ENCODE data around the gene CBS.

The CBS gene

GRCh38 chr21:43024439-43025136 lies 51.0 kb downstream of the CBS start:
- no peak overlapping the region for H2AFZ ChIP-seq (ENCODE audit: insufficient read depth, low read length, poor library complexity)
- no CpG with 5 or more reads among the region's 17 CpGs for WGBS (ENCODE audit: extremely low coverage, insufficient coverage, insufficient read length)
- H3K4me2 ChIP-seq (ENCODE audit: low read length) = no peak overlapping the region

DNA sequence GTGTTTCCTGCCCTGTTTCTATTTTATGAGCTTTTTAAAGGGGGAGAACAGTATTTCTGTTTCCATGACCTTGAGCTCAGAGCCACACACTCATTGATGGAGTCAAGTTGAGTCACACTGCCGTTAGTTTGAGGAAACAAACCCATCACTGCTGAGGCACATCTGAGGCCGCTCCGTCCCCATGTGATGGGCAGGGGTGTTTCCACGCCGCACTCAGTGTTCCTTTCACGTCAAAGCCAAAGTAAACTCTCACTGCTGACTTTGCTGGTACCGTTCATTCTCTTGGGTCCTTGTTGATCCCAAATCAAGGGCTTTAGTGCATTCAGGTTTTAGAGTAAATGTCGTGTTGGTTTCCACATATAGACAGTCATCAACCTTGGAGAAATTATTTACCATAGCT lies 52.5 kb downstream of the CBS start:
- no peak overlapping the region for H2AK5ac ChIP-seq (ENCODE audit: low read length)
- H3K79me2 ChIP-seq (ENCODE audit: control insufficient read depth, insufficient read depth, low read length, poor library complexity) = no peaks in the 10 kb centered on the region
- no peak overlapping the region for H2AFZ ChIP-seq (ENCODE audit: insufficient read depth, low read length, poor library complexity)
- no peak overlapping the region for H3K14ac ChIP-seq (ENCODE audit: low read length)
- no peaks in the 10 kb centered on the region for H3K79me1 ChIP-seq (ENCODE audit: low read length)
- no peak overlapping the region for H3K4me2 ChIP-seq (ENCODE audit: low read length)
- H3K36me3 ChIP-seq (ENCODE audit: control insufficient read depth in 1 of 2, insufficient read depth in 2 of 2, low read length in 2 of 2) = peaks cover 49 to 64% of the 10 kb centered on the region in 2 experiments
- no peak overlapping the region for H4K8ac ChIP-seq (ENCODE audit: low read depth, low read length)
- H3K27ac ChIP-seq (ENCODE audit: low read depth, low read length) = no peak overlapping the region
- H2BK12ac ChIP-seq (ENCODE audit: low read length) = no peak overlapping the region
- H4K12ac ChIP-seq (ENCODE audit: low read depth, low read length) = no peak overlapping the region
- no peak overlapping the region for H3K23ac ChIP-seq (ENCODE audit: low read length)
- no peak overlapping the region for H2BK5ac ChIP-seq (ENCODE audit: low read depth, low read length, poor library complexity)
- WGBS (ENCODE audit: extremely low coverage, insufficient coverage, insufficient read length) = no CpG with 5 or more reads among the region's 8 CpGs
- peaks cover 4% of the 10 kb centered on the region in 2 experiments for H3K4me1 ChIP-seq (ENCODE audit: control insufficient read depth in 1 of 2, insufficient read depth in 2 of 2, low read length in 2 of 2)
- no peak overlapping the region for H4K91ac ChIP-seq (ENCODE audit: low read depth, low read length)
- no peaks in the 10 kb centered on the region for H3K9me3 ChIP-seq (ENCODE audit: insufficient read depth, low read depth, low read length)
- H3K18ac ChIP-seq (ENCODE audit: low read length) = no peak overlapping the region
- no peak for DNase-seq
- no peak overlapping the region for H3K4me3 ChIP-seq (ENCODE audit: low read depth, low read length)
- no peaks in the 10 kb centered on the region for H3K27me3 ChIP-seq (ENCODE audit: insufficient read depth, low read length)
- H3K9ac ChIP-seq (ENCODE audit: low read length) = no peak overlapping the region
- no peak overlapping the region for H2BK120ac ChIP-seq (ENCODE audit: insufficient read depth, low read length, poor library complexity)
- H3K4ac ChIP-seq (ENCODE audit: low read depth, low read length) = no peak overlapping the region

More at GRCh38 chr21:43024439-43025136, 51.0 kb downstream of the CBS start:
- H2BK120ac ChIP-seq (ENCODE audit: insufficient read depth, low read length, poor library complexity) = no peak overlapping the region
- no peak overlapping the region for H4K91ac ChIP-seq (ENCODE audit: low read depth, low read length)
- H3K9me3 ChIP-seq (ENCODE audit: insufficient read depth, low read depth, low read length) = no peaks in the 10 kb centered on the region
- no peak for DNase-seq
- no peak overlapping the region for H3K14ac ChIP-seq (ENCODE audit: low read length)
- H3K9ac ChIP-seq (ENCODE audit: low read length) = no peak overlapping the region
- H4K12ac ChIP-seq (ENCODE audit: low read depth, low read length) = no peak overlapping the region
- no peak overlapping the region for H2AK5ac ChIP-seq (ENCODE audit: low read length)
- H3K23ac ChIP-seq (ENCODE audit: low read length) = no peak overlapping the region
- no peaks in the 10 kb centered on the region for H3K79me2 ChIP-seq (ENCODE audit: control insufficient read depth, insufficient read depth, low read length, poor library complexity)
- H2BK5ac ChIP-seq (ENCODE audit: low read depth, low read length, poor library complexity) = no peak overlapping the region
- no peak overlapping the region for H2BK12ac ChIP-seq (ENCODE audit: low read length)
- no peak overlapping the region for H3K27ac ChIP-seq (ENCODE audit: low read depth, low read length)
- no peak overlapping the region for H3K4me3 ChIP-seq (ENCODE audit: low read depth, low read length)
- no peaks in the 10 kb centered on the region for H3K27me3 ChIP-seq (ENCODE audit: insufficient read depth, low read length)
- H3K18ac ChIP-seq (ENCODE audit: low read length) = no peak overlapping the region
- peaks cover 53 to 67% of the 10 kb centered on the region in 2 experiments for H3K36me3 ChIP-seq (ENCODE audit: control insufficient read depth in 1 of 2, insufficient read depth in 2 of 2, low read length in 2 of 2)
- H3K4me1 ChIP-seq (ENCODE audit: control insufficient read depth in 1 of 2, insufficient read depth in 2 of 2, low read length in 2 of 2) = peaks cover 4% of the 10 kb centered on the region in 2 experiments
- no peak overlapping the region for H4K8ac ChIP-seq (ENCODE audit: low read depth, low read length)
- no peak overlapping the region for H3K4ac ChIP-seq (ENCODE audit: low read depth, low read length)
- no peaks in the 10 kb centered on the region for H3K79me1 ChIP-seq (ENCODE audit: low read length)

DNA sequence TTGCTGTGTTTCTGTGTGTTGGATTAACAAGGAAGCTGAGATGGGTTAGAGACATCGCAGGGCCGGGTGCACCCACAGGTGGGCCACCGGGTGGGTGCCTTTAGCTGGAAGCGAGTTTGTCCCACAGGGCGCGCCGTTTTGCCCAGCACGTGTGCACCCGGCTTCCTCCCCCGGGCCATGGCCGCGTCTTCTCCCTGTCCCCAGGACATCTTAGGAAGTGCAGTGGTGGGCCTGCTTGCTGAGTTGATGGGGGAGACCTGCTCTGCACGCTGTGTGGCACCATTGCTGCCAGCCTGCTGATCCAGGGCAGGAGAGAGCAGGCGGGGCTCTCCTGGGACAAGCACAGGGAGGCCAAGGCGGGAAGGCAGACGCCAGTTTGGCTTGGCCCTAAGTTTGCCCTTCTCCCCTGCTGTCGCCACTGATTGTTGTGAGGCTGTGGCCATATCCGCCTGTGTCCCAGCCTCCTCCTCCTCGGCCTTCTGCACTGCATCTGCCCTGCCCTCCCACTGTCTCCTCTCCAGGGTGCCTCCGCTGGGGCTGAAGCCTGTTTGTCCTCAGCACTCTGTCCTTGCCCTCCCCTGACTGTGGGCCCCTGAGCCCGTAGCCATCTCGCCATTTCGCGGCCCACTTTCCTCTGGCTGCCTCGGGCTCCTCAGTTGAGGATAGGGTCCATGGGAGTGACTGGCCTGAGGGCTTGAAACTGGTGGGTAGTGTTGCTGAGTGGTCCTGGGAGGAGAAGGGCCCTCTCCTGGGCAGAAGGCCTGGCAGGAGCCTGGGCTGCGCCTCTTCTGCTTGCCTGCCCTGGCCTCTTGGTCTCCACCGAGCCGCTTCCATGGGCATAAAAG lies 53.7 kb downstream of the CBS start:
- Histone ChIP-seq H3K9me3 (ENCODE audit: insufficient read depth, low read depth, low read length) (no peaks in the 10 kb centered on the region), H4K91ac (ENCODE audit: low read depth, low read length) (no peak overlapping the region), H3K27ac (ENCODE audit: low read depth, low read length) (no peak overlapping the region), H3K36me3 (ENCODE audit: control insufficient read depth in 1 of 2, insufficient read depth in 2 of 2, low read length in 2 of 2) (peaks cover 49 to 55% of the 10 kb centered on the region in 2 experiments), H2AFZ (ENCODE audit: insufficient read depth, low read length, poor library complexity) (no peak overlapping the region), H3K4ac (ENCODE audit: low read depth, low read length) (no peak overlapping the region), H3K4me3 (ENCODE audit: low read depth, low read length) (no peak overlapping the region), H3K27me3 (ENCODE audit: insufficient read depth, low read length) (no peaks in the 10 kb centered on the region), H2BK12ac (ENCODE audit: low read length) (no peak overlapping the region), H2BK120ac (ENCODE audit: insufficient read depth, low read length, poor library complexity) (no peak overlapping the region), H2AK5ac (ENCODE audit: low read length) (no peak overlapping the region), H3K14ac (ENCODE audit: low read length) (no peak overlapping the region), H3K23ac (ENCODE audit: low read length) (no peak overlapping the region), H3K4me1 (ENCODE audit: control insufficient read depth in 1 of 2, insufficient read depth in 2 of 2, low read length in 2 of 2) (peaks cover 4% of the 10 kb centered on the region in 2 experiments), H4K12ac (ENCODE audit: low read depth, low read length) (no peak overlapping the region), H3K4me2 (ENCODE audit: low read length) (no peak overlapping the region), H3K79me2 (ENCODE audit: control insufficient read depth, insufficient read depth, low read length, poor library complexity) (no peaks in the 10 kb centered on the region), H2BK5ac (ENCODE audit: low read depth, low read length, poor library complexity) (no peak overlapping the region), H4K8ac (ENCODE audit: low read depth, low read length) (no peak overlapping the region), H3K79me1 (ENCODE audit: low read length) (no peaks in the 10 kb centered on the region), H3K18ac (ENCODE audit: low read length) (no peak overlapping the region), H3K9ac (ENCODE audit: low read length) (no peak overlapping the region)
- DNase-seq = no peak
- no CpG with 5 or more reads among the region's 28 CpGs for WGBS (ENCODE audit: extremely low coverage, insufficient coverage, insufficient read length)

DNA sequence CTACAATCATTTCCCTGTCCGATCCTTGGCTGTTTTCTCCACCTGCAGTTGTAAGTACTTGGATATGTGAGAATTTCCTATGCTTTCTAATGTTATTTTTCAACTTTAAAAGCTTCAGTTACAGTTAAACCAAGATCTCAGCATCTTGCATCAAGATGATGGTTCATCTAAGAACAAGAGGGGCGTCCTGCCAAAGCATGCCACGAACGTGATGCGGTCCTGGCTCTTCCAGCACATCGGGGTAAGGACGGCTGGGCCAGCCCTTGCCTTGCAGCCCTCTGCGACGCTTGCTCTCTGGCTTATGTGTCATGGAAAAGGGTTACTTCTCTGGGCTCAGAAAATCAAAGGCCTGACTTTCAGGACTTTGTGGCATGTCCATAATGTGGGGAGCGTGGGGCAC lies 54.4 kb downstream of the CBS start:
- no peak overlapping the region for H2AFZ ChIP-seq (ENCODE audit: insufficient read depth, low read length, poor library complexity)
- no peak overlapping the region for H4K91ac ChIP-seq (ENCODE audit: low read depth, low read length)
- H3K27me3 ChIP-seq (ENCODE audit: insufficient read depth, low read length) = no peaks in the 10 kb centered on the region
- H3K27ac ChIP-seq (ENCODE audit: low read depth, low read length) = no peak overlapping the region
- no CpG with 5 or more reads among the region's 10 CpGs for WGBS (ENCODE audit: extremely low coverage, insufficient coverage, insufficient read length)
- H3K4me3 ChIP-seq (ENCODE audit: low read depth, low read length) = no peak overlapping the region
- H3K79me2 ChIP-seq (ENCODE audit: control insufficient read depth, insufficient read depth, low read length, poor library complexity) = no peaks in the 10 kb centered on the region
- H4K12ac ChIP-seq (ENCODE audit: low read depth, low read length) = no peak overlapping the region
- no peak for DNase-seq
- H3K23ac ChIP-seq (ENCODE audit: low read length) = no peak overlapping the region
- no peak overlapping the region for H2BK120ac ChIP-seq (ENCODE audit: insufficient read depth, low read length, poor library complexity)
- no peak overlapping the region for H2BK12ac ChIP-seq (ENCODE audit: low read length)
- H3K18ac ChIP-seq (ENCODE audit: low read length) = no peak overlapping the region
- H4K8ac ChIP-seq (ENCODE audit: low read depth, low read length) = no peak overlapping the region
- H3K79me1 ChIP-seq (ENCODE audit: low read length) = no peaks in the 10 kb centered on the region
- no peak overlapping the region for H2BK5ac ChIP-seq (ENCODE audit: low read depth, low read length, poor library complexity)
- no peak overlapping the region for H3K4me2 ChIP-seq (ENCODE audit: low read length)
- no peak overlapping the region for H3K4ac ChIP-seq (ENCODE audit: low read depth, low read length)
- H3K9me3 ChIP-seq (ENCODE audit: insufficient read depth, low read depth, low read length) = no peaks in the 10 kb centered on the region
- H3K9ac ChIP-seq (ENCODE audit: low read length) = no peak overlapping the region
- H2AK5ac ChIP-seq (ENCODE audit: low read length) = no peak overlapping the region
- H3K4me1 ChIP-seq (ENCODE audit: control insufficient read depth in 1 of 2, insufficient read depth in 2 of 2, low read length in 2 of 2) = peaks cover 4% of the 10 kb centered on the region in 2 experiments
- peaks cover 50 to 62% of the 10 kb centered on the region in 2 experiments for H3K36me3 ChIP-seq (ENCODE audit: control insufficient read depth in 1 of 2, insufficient read depth in 2 of 2, low read length in 2 of 2)
- no peak overlapping the region for H3K14ac ChIP-seq (ENCODE audit: low read length)

Data from trophoblast cell (in vitro differentiated cells and primary cell).